ENCODE results near the gene RPS6KA5. TPM values are rescaled to one million over a fixed set of nuclear protein-coding genes. Genes with fewer than 3 reads are reported as not detected.
"Not testable (repeated sequence)": the region's sequence is repeated elsewhere in the genome, so short reads cannot be mapped to it uniquely, and the experiment has no call there.

Gene RPS6KA5
- polyA plus RNA-seq, 3 donors: 7.7 to 8.8 (median 8.1) TPM

DNA sequence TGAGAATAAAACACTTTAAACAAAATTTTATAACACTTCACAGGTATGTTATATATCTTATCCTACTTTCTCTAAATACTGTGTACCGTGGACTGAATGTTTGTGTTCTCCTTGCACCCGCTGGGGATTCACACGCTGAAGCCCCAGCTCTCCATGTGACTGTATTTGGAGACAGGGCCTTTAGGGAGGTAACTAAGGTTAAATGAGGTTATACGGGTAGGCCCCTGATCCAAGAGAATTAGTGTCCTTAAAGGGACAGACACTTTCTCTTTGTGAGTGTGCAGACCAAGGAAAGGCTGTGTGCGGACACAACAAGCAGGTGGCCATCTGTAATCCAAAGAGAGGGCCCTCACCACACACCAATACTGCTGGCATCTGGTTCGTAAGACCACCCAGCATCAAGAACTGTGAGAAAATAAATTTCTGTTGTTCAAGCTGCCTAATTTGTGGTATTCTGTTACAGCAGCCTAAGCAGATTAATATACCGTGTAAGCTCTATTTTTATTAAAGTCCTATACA is 174.1 kb downstream of the RPS6KA5 start:
- DNase-seq (ENCODE audit: low read depth in 3 of 3, low spot score in 2 of 3): no peak

DNA sequence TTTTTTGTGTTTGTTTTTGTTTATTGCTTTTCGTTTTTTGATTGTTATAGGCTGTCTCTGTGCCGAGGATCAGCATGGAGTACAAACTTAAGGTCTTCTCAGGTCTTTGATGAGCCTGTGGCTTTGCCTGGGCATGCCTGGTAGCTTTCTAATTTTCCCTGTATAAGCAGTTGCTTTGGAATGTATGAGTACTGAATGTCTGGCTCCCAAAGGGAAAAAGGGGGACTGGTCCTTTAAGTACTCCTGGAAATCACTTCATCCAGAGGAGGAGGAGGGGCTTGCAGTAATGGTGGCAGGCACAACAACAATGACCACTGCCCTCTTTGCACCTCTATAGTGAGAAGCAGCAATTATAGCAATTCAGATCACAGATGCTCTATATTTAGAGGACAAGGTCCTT is 176.7 kb downstream of the RPS6KA5 start:
- no peak for DNase-seq (ENCODE audit: low read depth in 3 of 3, low spot score in 2 of 3)

DNA sequence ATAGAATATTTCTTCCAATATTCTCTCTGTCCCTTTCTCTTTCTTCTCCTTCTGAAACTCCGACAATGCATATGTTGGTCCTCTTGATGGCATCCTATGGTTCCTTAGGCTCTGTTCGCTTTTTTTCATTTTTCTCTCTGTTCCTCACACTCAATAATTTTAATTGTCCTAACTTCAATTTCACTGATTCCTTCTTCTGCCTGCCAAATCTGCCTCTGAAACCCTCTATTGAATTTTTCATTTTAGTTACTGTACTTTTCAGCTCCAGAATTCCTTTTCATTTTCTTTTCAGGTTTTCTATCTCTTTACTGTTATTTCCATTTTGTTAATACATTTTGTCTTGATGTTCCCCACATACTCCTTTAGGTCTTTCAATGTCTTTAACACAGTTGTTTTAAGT is 177.2 kb downstream of the RPS6KA5 start:
- DNase-seq (ENCODE audit: low read depth in 3 of 3, low spot score in 2 of 3): no peak

GRCh38 chr14:90880282-90880681 is 180.2 kb downstream of the RPS6KA5 start:
- DNase-seq (ENCODE audit: low read depth in 3 of 3, low spot score in 2 of 3): no peak

DNA sequence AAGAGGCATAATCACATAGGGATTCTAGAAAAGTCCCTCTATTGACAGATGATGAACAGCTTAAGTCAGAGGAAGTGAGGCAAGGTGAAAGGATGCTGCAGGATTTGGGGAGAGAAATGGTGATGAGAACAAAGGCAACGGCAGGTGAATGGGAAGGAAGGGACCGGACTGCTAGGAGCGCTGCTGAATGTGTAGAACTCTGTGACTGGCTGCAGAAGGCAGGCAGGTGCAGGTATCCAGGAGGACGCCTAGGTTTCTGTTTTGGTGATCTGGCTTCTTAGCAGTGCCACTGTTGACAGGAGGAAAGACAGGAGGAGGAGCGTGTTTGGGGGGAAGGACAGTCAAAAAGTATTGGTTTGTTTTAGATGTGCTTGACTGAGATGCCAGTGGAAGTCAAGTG is 185.8 kb downstream of the RPS6KA5 start:
- no peak for DNase-seq (ENCODE audit: low read depth in 3 of 3, low spot score in 2 of 3)

DNA sequence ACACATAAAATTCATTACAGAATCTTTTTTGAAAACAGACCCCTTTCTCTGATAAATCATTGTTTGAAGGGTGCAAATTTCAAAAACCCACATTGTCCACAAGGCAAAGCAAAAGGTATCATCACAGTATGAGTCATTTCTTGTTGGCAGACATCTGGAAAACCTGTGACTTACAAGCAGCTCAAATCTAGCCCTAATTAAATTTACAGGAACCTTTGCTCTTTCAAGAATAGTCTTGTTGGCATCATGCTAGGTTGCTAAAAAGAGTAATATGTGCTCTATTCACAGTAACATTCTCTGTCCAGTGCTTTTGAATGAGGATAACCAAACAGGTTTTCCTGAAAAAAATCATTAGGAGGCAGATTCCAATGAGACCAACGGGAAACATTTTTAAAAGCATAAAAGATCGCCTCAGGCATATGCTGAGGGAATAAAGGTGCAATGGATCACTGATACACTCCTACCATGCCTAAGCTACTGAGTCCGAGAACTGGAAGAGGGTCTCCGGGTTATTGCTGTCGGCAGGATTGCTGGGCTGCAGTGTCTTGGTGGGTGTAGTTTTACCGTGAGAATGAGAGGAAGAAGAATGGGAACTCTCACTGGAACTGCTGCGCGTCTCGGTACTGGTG is 188.7 kb downstream of the RPS6KA5 start:
- no peak for DNase-seq (ENCODE audit: low read depth in 3 of 3, low spot score in 2 of 3)

DNA sequence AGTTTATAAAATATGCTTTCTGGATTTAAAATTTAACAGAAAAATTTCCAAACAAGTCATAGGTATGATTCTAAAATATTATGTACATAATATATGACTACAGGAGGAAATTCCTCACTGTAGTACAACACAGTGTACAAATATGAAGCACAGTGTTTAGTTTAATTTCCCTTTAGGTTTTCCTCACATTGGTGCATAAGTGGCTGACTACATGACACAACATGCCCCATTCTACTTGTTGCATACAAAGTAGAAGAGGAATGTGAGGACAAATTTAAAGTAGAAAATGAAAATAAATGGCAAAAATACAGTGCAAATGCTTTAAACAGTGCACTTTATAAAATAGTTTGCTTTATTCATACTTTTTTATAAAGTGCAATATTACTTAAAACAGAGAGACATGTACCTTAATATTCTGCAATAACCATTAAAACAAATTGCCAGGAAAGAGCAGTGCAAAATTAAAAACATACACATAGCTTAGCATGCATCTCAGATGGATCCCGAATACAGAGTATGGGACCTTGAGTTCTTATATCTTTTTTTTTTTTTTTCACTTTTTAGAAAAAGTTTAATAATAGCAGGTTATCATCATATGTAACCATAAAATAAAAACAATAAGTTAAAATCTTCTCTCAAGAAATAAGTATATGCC is 189.4 kb downstream of the RPS6KA5 start:
- DNase-seq (ENCODE audit: low read depth in 3 of 3, low spot score in 2 of 3): no peak

DNA sequence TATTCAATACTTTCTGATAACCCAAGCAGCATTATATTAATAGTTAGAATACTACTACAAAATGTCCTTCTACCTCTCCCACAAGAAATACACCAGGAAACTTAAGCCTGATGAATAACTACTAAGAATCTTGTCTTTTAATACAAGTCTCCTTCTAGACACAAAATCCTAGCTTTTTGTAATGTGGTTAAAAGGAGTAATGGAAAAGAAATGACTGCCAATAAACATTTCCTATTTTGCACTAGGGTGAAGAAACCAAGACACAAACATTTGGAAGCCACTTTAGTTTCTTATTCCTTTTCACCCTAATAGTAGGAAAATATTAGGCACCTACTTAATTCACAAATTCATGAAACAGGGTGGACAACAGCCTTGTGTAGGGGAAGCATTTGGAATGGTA is 192.9 kb downstream of the RPS6KA5 start:
- no peak for DNase-seq (ENCODE audit: low read depth in 3 of 3, low spot score in 2 of 3)

DNA sequence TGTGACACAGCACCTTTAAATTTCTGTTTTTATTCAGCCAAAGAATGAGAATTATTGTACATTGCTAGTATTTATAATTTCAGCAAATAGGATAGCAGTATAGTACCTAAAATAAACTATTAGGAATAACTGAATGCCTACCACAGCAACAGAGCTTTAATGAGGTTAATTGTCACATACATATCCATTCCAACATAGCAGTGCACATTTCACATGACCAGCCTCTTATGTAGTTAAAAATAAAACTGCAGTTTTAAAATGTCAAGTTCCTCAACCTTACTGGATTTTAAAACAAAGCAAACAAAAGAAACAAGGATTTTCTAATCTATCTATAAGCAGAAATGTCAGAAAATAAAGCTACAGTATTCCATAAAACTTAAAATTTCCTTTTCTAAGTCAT is 193.6 kb downstream of the RPS6KA5 start:
- no peak for DNase-seq (ENCODE audit: low read depth in 3 of 3, low spot score in 2 of 3)

- DNase-seq (ENCODE audit: low read depth in 3 of 3, low spot score in 2 of 3): no peak
Measured at GRCh38 chr14:90864741-90865140, 195.7 kb downstream of the RPS6KA5 start.

GRCh38 chr14:90858511-90858910 is 201.9 kb downstream of the RPS6KA5 start:
- DNase-seq (ENCODE audit: low read depth in 3 of 3, low spot score in 2 of 3): no peak

DNA sequence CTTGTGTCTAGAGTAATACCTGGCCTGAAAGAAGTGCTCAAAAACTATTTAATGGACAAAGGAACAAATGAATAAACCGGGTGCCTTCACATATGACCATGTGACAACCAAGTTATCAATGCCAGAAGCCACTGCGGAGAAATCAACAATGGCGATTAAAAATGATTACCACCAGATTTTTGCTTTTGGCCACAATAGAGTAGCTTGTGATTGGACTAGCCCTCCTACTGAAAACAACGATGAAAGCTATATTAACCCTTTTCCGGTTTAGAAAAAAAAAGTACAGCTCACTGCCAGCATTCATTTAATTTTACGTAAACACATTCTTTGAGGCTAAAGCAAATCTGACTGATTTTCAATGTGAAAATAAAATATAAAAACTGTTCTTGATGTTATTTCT is 202.6 kb downstream of the RPS6KA5 start:
- no peak for DNase-seq (ENCODE audit: low read depth in 3 of 3, low spot score in 2 of 3)

DNA sequence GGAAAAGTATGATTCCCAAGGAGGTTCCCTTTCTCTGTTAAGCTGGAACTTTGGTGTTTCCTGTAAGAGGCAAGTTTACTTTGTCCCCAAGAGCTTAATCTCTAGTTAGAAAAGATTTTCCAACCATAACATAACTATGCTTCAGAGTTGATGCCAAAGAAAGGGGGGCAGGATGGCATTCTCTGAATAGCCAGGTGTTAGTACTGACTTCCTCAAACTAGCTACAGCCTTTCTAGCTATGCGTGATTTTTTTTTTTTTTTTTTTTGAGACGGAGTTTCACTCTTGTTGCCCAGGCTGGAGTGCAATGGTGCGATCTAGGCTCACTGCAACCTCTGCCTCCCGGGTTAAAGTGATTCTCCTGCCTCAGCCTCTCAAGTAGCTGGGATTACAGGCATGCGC is 204.3 kb downstream of the RPS6KA5 start:
- DNase-seq (ENCODE audit: low read depth in 3 of 3, low spot score in 2 of 3): not testable (repeated sequence)

DNA sequence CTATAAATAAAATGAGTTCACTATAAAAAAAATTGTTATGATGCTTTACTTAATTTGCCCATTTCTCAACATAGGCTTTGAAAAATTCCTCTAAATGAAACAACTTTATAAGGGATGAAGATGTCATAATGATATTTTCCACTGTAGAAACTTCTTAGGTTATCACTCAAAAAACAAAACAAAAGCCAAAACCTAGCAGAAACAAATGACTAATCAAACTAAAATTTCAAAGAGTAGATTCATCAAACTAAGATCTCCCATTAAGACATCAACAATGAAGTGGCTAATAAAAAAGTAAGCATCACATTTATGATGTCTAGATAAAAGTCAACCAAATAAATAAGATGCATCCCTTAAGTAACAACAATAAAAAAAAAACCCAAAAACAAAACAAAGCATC is 207.3 kb downstream of the RPS6KA5 start:
- no peak for DNase-seq (ENCODE audit: low read depth in 3 of 3, low spot score in 2 of 3)

DNA sequence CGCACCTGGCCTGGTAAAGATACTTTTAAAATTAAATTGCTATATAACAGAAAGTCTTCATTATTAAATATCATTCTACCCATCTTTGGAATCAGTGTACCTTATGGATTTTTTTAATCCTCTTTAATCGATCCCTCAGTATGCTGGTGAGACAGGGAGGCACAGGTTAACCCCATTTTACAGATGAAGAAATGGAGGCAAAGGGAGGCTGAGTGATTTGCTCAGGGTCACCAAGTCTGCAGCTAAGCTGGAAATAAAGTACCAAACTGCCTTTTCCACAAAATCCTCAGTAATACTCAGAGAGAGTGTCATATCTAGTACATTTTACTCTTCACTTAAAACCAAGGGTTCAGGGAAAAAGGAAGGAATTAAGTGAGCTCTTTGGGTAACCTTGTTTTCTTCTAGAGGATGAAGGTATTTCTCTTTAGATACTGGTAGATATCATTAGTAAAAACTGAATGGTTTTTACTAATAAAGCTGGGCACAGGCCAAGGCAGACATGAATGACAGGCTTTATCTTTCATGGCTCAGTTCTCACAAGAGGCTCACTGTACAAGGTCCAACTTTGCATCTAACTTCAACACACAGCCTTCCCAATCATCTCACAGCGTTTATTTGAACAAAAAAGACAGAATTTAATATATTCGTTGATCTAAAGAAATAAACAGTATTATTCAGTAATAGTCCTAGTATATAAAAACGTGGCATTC is 209.0 kb downstream of the RPS6KA5 start:
- no peak for DNase-seq (ENCODE audit: low read depth in 3 of 3, low spot score in 2 of 3)

- peak in 1 of 3 donors; percentile 38 for DNase-seq (ENCODE audit: low read depth in 3 of 3, low spot score in 2 of 3)
Measured at GRCh38 chr14:90850487-90850886, 210.0 kb downstream of the RPS6KA5 start.

DNA sequence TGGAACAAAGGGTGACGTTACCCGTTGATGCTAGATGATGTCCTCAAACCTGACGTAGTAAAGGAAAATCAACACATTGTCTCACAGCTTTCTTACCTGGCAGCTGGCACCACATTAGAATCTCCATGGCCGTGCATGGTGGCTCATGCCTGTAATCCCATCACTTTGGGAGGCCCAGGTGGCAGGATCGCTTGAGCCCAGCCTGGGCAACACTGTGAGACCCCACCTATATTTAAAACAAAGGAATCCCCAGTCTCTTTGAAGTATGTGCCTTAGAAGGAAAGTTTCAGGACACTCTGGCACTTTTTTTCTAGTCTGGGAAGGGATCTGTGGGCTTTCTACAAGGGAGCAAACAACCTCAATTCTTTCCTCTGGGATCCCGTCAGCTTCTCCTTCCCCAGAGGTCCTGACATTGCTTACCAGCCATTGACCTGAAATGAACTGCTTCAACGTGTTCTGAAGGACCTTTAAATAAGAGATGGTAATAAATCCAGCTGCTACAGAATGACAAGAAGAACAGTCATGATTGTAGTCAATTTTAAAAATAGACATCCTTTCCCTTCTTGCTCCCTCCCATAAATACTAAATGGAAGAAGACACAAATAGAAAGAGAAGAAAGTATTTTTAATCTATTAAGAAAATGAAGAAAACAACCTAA is 210.5 kb downstream of the RPS6KA5 start:
- DNase-seq (ENCODE audit: low read depth in 3 of 3, low spot score in 2 of 3): no peak

- DNase-seq (ENCODE audit: low read depth in 3 of 3, low spot score in 2 of 3): no peak
Measured at GRCh38 chr14:90848944-90849731, 211.3 kb downstream of the RPS6KA5 start.

DNA sequence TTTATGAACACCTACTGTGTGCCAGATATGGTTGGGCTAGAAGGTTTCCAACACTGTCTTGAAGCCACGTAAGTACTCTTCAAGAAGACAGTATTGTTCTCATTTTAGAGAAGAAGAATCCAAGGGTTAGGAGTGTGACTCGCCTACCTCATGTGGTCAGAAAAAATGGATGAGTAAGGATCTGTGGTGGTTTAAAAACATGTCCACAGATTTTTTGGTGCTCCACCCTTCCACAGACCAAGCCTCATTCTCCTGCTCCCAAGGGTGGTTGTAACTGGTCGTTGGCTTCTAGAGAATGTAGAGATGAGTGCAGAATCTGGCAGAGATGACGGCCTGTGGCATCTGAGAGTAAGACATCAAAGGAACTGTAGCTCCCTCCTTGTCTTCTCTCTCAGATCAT is 213.9 kb downstream of the RPS6KA5 start:
- DNase-seq (ENCODE audit: low read depth in 3 of 3, low spot score in 2 of 3): no peak

- DNase-seq (ENCODE audit: low read depth in 3 of 3, low spot score in 2 of 3): no peak
Measured at GRCh38 chr14:90844321-90844720, 216.1 kb downstream of the RPS6KA5 start.

GRCh38 chr14:90842726-90843125 is 217.7 kb downstream of the RPS6KA5 start:
- no peak for DNase-seq (ENCODE audit: low read depth in 3 of 3, low spot score in 2 of 3)
